Neural progenitor cell (in vitro differentiated cells): ENCODE results near the gene FBLN1.

ENCODE experiments used
- EZH2 ChIP-seq: fragments of 200-600 bp; sonication (generic); IDR thresholded peaks from 2 replicates; pipeline ENCODE4 v1.6.1; 2017; ENCODE audit warnings: antibody characterized with exemption, mild to moderate bottlenecking, moderate library complexity
- EZH2phosphoT487 ChIP-seq: fragments of 200-600 bp; sonication (generic); IDR thresholded peaks from 2 replicates; pipeline ENCODE4 v1.6.1; 2017; ENCODE audit warnings: antibody characterized with exemption
- TF ChIP-seq, protein P1 (sequence below): fragments of 200-600 bp; sonication (generic); IDR thresholded peaks from 2 replicates; pipeline ENCODE4 v1.5.1; 2017; ENCODE audit warnings: antibody characterized with exemption, mild to moderate bottlenecking

DNA sequence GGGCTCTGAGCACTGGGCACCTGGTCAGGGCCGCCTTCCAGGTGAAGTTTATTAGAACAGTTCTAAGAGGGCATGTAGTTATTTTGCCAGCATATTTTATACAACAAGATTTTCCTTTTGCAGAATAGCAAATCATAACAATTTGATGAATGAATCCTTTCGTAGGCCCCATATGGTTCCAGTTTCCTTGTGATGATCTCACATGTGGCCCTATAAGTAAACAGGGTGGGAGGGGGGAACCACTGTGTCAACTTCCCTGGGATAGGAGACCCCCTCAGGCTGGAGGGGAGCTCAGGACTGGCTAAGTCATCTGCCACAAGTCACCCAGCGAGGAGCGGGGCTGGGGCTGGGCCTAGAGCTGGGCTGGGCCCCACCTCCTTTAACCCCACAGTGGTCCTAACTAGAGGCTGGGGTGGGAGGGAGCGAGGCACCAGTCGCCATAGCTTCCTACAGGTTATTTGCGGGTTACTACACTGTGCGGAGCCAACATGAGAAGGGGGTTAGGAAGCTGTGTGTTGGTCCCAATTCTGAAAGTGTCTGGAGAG lies 4.2 kb downstream of the FBLN1 start:
- TF ChIP-seq, protein P1, sequence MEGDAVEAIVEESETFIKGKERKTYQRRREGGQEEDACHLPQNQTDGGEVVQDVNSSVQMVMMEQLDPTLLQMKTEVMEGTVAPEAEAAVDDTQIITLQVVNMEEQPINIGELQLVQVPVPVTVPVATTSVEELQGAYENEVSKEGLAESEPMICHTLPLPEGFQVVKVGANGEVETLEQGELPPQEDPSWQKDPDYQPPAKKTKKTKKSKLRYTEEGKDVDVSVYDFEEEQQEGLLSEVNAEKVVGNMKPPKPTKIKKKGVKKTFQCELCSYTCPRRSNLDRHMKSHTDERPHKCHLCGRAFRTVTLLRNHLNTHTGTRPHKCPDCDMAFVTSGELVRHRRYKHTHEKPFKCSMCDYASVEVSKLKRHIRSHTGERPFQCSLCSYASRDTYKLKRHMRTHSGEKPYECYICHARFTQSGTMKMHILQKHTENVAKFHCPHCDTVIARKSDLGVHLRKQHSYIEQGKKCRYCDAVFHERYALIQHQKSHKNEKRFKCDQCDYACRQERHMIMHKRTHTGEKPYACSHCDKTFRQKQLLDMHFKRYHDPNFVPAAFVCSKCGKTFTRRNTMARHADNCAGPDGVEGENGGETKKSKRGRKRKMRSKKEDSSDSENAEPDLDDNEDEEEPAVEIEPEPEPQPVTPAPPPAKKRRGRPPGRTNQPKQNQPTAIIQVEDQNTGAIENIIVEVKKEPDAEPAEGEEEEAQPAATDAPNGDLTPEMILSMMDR = no peak
- no peak for TF ChIP-seq EZH2
- no peak for TF ChIP-seq EZH2phosphoT487
